Nephron progenitor cell (in vitro differentiated cells): ENCODE measurements around the gene SCNM1.

ENCODE experiments used
- DNase-seq: peaks from one replicate; pipeline ENCODE4 v3.0.0; 2021
- H3K27ac Mint-ChIP-seq: 2 replicates; pipeline ENCODE4 v1.8.0; 2021; ENCODE audit warnings: mild to moderate bottlenecking, moderate library complexity, mixed read lengths
- H3K27me3 Mint-ChIP-seq: 2 replicates; pipeline ENCODE4 v1.8.0; 2021; ENCODE audit warnings: mild to moderate bottlenecking, low read depth, mixed read lengths; ENCODE audit not compliant: poor library complexity
- H3K36me3 Mint-ChIP-seq: 2 replicates; pipeline ENCODE4 v1.8.0; 2021; ENCODE audit warnings: low read depth, mixed read lengths
- H3K4me1 Mint-ChIP-seq: 2 replicates; pipeline ENCODE4 v1.8.0; 2021; ENCODE audit warnings: mixed read lengths
- H3K4me3 Mint-ChIP-seq: 2 replicates; pipeline ENCODE4 v1.8.0; 2021; ENCODE audit warnings: mild to moderate bottlenecking, moderate library complexity, mixed read lengths
- H3K9me3 Mint-ChIP-seq: 2 replicates; pipeline ENCODE4 v1.8.0; 2021; ENCODE audit warnings: mild to moderate bottlenecking, moderate library complexity, mixed read lengths
- CTCF ChIP-seq: fragments of 200-600 bp; sonication (generic); IDR thresholded peaks from 2 replicates; pipeline ENCODE4 v1.5.0; 2021; ENCODE audit warnings: antibody characterized with exemption

SCNM1 gene

GRCh38 chr1:151132335-151133017 is 33.5 kb upstream of the SCNM1 start:
- Mint-ChIP-seq H3K4me3 (peak overlapping the region; percentile 77), H3K36me3 (peaks cover 40% of the 10 kb centered on the region), H3K4me1 (peaks cover 24% of the 10 kb centered on the region), H3K27ac (no peak overlapping the region), H3K9me3 (no peaks in the 10 kb centered on the region), H3K27me3 (peaks cover 38% of the 10 kb centered on the region)
- TF ChIP-seq CTCF, result no peak
- DNase-seq, result no peak

GRCh38 chr1:151133018-151133806 is 32.7 kb upstream of the SCNM1 start:
- DNase-seq, result peak; percentile 42
- H3K27me3 Mint-ChIP-seq, result peaks cover 38% of the 10 kb centered on the region
- H3K4me1 Mint-ChIP-seq, result peaks cover 24% of the 10 kb centered on the region
- H3K36me3 Mint-ChIP-seq, result peaks cover 45% of the 10 kb centered on the region
- peak overlapping the region; percentile 63 for H3K4me3 Mint-ChIP-seq
- TF ChIP-seq CTCF, result no peak
- H3K27ac Mint-ChIP-seq, result no peak overlapping the region
- no peaks in the 10 kb centered on the region for H3K9me3 Mint-ChIP-seq

GRCh38 chr1:151134396-151134795 is 31.5 kb upstream of the SCNM1 start:
- H3K4me1 Mint-ChIP-seq, result peaks cover 17% of the 10 kb centered on the region
- no peak for TF ChIP-seq CTCF

GRCh38 chr1:151134991-151135390 is 31.0 kb upstream of the SCNM1 start:
- peaks cover 41% of the 10 kb centered on the region for H3K27me3 Mint-ChIP-seq
- TF ChIP-seq CTCF, result no peak
- H3K4me3 Mint-ChIP-seq, result no peak overlapping the region
- H3K36me3 Mint-ChIP-seq, result peaks cover 61% of the 10 kb centered on the region
- peaks cover 17% of the 10 kb centered on the region for H3K4me1 Mint-ChIP-seq
- H3K27ac Mint-ChIP-seq, result no peak overlapping the region
- H3K9me3 Mint-ChIP-seq, result no peaks in the 10 kb centered on the region
- no peak for DNase-seq

More at GRCh38 chr1:151134396-151134795, 31.5 kb upstream of the SCNM1 start:
- H3K27me3 Mint-ChIP-seq, result peaks cover 39% of the 10 kb centered on the region
- no peak overlapping the region for H3K4me3 Mint-ChIP-seq
- no peaks in the 10 kb centered on the region for H3K9me3 Mint-ChIP-seq
- DNase-seq, result no peak
- peaks cover 55% of the 10 kb centered on the region for H3K36me3 Mint-ChIP-seq
- H3K27ac Mint-ChIP-seq, result no peak overlapping the region

GRCh38 chr1:151135433-151136385 is 30.2 kb upstream of the SCNM1 start:
- Mint-ChIP-seq H3K4me3 (no peak overlapping the region), H3K27ac (no peak overlapping the region), H3K36me3 (peaks cover 61% of the 10 kb centered on the region), H3K27me3 (peaks cover 37% of the 10 kb centered on the region), H3K4me1 (peaks cover 15% of the 10 kb centered on the region), H3K9me3 (no peaks in the 10 kb centered on the region)
- no peak for DNase-seq
- no peak for TF ChIP-seq CTCF
